ENCODE measurements around the gene CDC27.

The CDC27 gene

DNA sequence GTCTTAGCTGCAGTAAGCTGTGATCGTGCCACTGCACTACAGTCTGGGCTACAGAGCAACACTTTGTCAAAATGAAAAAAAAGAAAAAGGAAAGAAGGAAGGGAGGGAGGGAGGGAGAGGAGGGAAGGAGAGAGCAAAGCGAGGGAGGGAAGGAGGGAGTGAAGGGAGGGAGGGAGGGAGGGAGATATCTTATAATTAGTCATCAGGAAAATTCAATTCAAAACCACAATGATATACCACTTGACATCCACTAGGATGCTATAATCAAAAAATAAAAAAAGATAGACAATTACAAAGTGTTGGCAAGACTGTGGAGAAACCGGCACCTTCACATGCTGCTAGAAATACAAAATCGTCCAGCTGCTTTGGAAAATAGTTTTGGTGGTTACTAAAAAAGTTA is 93.8 kb downstream of the CDC27 start:
- TF ChIP-seq, protein P1, sequence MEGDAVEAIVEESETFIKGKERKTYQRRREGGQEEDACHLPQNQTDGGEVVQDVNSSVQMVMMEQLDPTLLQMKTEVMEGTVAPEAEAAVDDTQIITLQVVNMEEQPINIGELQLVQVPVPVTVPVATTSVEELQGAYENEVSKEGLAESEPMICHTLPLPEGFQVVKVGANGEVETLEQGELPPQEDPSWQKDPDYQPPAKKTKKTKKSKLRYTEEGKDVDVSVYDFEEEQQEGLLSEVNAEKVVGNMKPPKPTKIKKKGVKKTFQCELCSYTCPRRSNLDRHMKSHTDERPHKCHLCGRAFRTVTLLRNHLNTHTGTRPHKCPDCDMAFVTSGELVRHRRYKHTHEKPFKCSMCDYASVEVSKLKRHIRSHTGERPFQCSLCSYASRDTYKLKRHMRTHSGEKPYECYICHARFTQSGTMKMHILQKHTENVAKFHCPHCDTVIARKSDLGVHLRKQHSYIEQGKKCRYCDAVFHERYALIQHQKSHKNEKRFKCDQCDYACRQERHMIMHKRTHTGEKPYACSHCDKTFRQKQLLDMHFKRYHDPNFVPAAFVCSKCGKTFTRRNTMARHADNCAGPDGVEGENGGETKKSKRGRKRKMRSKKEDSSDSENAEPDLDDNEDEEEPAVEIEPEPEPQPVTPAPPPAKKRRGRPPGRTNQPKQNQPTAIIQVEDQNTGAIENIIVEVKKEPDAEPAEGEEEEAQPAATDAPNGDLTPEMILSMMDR (IDR thresholded peaks at IDR 0.05): no peak

DNA sequence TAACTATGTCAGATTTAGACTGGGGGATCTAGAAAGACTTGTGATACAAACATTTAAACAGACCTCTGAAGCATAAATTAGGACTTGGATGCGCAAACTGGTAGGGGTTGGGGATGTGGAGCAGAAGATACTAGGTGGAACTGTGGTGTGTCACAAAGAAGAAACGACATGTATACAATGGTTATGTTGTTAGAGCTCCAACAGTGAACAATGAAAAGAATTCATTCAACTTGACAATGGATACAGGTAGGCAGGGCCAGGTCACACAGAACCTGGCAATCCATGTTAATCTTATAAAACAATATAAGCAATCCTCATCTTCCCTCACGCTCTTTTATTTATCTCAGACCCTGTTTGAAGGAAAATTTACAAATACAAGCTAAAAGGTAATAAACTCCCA is 102.0 kb downstream of the CDC27 start:
- TF ChIP-seq, protein P1 (IDR thresholded peaks at IDR 0.05): no peak

DNA sequence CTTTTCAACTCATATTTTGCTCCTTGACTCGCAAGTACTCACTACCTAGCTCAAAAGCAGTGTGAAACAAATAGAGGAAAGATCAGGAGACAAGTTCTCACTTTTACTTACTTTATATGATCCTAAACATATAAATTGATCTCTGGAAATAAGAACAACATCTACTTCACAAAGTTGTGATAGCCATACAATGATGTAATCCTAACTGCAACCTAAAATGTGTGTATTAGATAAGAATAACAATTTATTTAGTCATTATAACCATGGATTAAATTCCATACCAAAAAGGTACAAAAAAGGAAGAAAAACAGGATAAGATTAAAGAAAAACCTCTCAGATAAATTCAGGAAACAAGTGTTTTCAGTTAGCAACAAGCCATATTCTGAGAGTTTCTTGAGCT is 103.4 kb downstream of the CDC27 start:
- TF ChIP-seq, protein P1 (IDR thresholded peaks at IDR 0.05): no peak

DNA sequence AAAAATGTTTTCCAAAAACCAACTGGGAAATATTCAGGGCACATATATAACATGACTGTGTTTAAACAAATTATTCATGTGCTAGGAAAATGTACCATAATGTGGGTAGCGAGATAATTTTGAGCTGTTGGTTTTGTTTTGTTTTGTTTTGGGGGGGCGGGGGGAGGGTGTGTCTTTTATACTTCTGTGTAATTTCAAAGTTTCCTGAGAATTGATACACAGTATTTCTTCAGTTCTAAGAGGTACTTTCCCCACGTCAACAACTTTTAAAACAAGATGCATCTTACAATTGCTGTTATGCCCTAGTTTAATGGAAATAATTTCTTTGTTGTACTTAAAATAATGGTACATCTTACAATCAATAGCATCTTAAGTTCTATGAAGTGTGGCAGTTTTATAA is 110.3 kb downstream of the CDC27 start:
- TF ChIP-seq, protein P1 (IDR thresholded peaks at IDR 0.05): no peak

DNA sequence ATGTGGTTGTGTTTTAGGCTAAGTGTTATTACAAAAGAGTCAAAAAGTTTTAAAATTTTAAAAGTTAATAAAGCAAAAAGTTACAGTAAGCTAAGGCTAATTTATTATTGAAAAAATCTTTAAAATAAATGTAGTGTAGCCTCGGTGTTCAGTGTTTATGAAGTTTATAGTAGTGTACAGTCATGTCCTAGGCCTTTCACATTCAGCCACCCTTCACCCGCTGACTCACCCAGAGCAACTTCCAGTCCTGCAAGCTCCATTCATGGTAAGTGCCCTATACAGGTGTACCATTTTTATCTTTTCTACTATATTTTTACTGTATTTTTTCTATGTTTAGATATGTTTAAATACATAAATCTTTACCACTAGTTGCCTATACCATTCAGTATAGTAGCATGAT is 111.5 kb downstream of the CDC27 start:
- TF ChIP-seq, protein P1 (IDR thresholded peaks at IDR 0.05): no peak

DNA sequence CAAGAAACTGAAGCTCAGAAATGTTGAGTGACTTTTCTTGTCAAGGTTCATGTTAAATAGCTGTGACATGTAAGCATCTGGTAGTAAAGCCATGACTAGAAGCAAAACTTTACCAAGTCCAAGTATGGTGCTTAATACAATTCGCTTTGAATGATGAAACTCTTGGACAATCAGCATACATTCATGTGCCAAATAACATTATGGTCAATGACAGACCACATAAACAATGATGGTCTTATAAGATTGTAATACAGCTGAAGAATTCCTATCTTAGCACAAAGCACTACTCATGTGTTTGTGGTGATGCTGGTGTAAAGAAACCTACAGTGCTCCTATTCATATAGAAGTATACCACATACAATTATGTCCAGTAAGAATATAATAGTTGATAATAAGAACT is 112.9 kb downstream of the CDC27 start:
- TF ChIP-seq, protein P1 (IDR thresholded peaks at IDR 0.05): no peak

DNA sequence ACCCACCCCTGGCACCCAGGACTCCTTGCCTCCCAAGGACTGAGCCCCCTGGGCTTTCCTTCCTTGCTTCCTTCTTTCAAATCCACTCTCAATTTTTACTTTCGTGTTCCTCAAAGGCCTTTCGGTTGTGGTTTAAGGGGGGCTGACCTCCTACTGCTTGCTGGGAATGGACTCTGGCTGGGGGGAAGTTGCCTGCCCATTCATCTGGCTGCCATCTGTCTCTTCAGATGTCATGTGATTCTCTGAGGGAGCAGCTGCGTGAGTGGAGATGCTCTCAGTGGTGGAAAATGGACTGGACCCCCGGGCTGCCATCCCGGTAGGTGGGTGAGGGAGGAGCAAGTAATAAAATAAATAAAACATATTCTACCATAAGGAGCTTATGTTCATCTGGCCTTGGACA is 116.2 kb downstream of the CDC27 start:
- TF ChIP-seq, protein P1 (IDR thresholded peaks at IDR 0.05): no peak
